Activated CD4-positive, alpha-beta T cell treated with anti-CD3 and anti-CD28 coated beads, Interleukin-2, amount 50 U/mL, for 4 hours (primary cell): ENCODE measurements around the gene CDH23.

Source experiments
- DNase-seq, 2 experiments: peaks; one replicate each; pipeline ENCODE4 v3.0.0-alpha.2; 2020

Gene CDH23

DNA sequence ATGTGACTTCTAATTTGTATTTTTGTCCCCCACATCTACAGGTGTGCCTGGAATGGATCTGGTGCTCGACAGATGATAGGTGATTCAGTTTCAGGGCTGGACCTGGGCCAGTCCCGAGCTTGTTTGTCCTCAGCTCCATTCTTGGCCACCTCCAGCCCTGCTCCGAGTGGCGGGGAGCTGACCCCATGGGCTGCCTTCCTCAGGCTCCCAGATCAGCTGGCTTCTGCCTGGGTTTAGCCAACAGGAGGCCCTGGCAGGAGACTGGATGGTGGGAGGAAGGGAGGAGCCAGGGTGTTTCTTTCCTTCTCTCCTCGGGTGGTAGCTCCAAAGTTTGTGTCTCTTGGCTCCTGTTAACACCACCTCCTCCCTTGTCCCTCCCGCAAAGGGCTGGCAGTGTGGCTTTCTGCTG lies 75.2 kb downstream of the CDH23 start:
- DNase-seq: no peak

GRCh38 chr10:71472466-71472865 lies 75.7 kb downstream of the CDH23 start:
- DNase-seq: no peak

- no peak for DNase-seq
Observed at GRCh38 chr10:71472912-71473311, 76.2 kb downstream of the CDH23 start.

- DNase-seq: no peak
Observed at GRCh38 chr10:71473671-71474599, 77.2 kb downstream of the CDH23 start.

DNA sequence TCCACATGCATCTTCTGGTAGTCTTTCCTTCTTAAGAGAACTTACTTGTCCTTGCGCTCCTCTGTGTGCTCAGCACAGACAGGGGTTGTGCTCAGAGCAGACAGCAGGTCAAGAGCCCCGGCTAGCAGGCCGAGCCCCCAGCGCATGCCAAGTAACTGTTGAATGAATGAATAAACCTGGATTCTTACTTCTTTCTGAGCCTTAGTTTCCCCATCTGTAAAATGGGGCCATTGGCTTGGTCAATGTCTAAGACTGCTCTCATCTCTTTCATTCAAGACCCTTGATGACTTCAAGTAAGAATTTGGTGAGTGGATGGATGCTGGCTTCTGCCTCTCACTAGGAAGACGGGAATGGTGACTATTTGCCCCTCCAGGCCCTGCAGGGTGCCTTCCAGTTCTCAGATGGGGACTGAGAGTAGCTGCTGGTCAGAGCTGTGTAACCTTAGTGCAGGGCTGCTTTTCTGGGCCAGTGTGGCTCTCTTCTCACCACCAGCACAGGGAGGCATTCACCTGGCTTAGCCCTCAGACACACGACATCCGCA lies 78.1 kb downstream of the CDH23 start:
- no peak for DNase-seq

DNA sequence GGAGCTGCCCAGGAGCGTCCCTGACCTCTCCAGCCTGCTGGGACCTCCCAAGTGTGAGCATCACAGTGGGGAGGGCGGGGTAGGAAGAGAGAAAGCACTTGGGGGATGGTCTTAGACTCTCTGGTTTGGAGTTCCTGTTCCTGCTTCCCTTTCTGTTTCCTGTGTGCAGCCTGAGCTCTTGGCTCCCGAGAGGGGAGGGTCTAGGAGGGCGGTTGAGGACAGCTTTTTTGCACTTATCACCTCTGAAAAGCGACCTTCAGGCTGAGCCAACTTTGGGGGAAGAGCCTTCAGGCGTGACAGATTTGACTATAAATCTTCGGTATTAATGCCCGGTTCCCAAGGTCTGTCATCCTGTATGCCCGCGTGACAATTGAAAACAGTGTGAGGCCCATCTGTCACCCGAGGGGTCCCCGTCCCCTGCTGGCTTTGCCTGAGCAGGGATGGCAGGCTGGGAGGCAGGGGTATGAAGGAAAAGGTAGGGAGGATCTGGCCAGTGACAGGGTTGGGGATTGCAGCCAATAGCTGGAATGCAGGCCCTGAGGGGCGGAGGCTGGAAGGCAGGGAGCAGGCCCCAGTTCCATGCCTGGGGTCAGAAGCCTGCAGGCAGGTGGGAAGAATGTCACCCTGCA lies 78.6 kb downstream of the CDH23 start:
- DNase-seq: no peak

DNA sequence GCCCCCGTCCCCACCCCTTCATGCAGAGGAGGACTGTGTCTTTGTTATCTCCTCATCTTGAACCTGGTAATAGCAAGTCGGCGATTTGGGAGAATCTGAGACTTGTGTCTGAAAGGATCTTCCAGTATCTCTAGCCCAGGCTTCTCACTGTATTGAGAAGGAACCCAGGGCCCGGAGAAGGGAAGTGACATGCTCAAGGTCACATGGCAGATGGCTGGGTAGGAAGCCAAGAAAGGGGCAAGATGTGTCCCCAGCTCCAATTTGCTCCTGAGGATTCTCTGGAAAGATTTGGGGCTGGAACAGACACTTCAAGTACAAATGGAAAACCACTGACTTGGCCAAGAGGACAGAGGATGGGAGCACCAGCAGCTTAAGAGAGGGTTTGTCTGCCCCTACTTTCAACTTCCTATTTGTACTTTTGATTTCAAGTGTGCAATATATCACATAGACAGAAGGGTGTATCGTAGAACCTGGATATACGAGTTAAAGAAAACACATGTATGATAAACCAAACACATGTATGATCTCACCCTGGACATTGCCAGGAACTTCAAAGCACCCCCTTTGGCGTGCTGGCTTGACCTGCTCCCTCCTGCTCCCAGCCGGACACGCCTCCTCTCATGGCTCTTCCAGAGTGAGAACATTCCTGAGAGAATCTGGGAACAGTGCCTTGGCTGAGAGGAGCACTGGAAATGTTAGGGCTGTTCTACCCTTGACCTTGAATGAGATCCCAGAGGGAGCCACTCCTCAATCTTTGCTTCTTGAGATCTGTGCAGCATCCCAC lies 79.7 kb downstream of the CDH23 start:
- DNase-seq: no peak

- no peak for DNase-seq
Observed at GRCh38 chr10:71478173-71478572, 81.5 kb downstream of the CDH23 start.

- DNase-seq: no peak
Observed at GRCh38 chr10:71478813-71479365, 82.2 kb downstream of the CDH23 start.

GRCh38 chr10:71479831-71480230 lies 83.1 kb downstream of the CDH23 start:
- no peak for DNase-seq

DNA sequence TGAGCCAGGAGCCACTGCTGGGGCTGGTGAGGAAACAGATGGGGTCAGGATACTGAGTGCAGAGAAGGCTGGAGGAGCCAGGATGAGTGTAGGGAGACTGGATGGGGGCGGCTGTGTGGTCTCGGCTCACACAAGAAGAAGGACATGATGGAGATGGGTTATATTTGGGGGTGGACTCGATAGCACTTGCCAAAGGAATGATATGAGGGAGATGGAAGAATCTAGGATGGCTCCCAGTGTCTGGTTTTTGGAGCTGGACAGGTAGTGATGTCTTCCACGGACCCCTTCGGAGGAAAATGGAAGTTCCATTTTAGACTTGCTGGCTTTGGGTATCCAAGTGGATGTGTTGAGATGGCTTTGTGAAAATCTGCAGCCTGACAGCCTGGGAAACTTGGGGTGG lies 83.9 kb downstream of the CDH23 start:
- DNase-seq: no peak

DNA sequence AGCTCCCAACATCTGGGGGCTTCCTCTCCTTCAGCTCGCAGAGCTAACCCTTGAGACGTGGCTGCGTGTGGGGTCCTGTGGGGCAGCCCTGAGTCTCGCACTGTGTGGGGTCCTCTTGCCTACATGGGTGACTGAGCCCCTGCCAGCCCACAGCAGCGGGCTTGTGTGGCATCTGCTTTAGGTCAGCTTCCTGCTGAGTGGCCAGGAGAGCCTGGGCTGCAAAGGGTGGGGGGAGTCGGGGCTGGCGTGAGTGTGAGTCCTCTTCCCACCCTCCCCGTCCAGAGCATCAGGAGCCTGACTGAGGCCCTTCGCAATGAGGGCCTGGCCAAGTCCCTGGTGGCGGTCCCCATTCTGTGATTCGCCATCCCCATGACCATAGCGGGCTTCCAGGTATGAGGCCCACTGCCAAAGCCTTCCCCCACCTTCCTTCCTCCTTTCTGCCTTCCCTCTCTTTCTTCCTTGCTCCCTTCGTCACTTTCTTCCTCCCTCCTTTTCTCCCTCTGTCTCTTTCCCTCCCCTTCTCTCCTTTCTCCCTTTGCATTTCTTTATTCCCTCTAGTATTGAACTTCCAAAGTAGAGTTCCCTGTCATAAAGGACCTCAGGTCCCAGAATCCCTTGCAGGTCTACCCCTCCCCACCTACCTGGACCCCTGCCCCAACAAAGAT lies 85.2 kb downstream of the CDH23 start:
- no peak for DNase-seq

- DNase-seq: no peak
Observed at GRCh38 chr10:71482620-71483019, 85.9 kb downstream of the CDH23 start.

GRCh38 chr10:71483135-71483534 lies 86.4 kb downstream of the CDH23 start:
- no peak for DNase-seq

- no peak for DNase-seq
Observed at GRCh38 chr10:71483885-71484751, 87.4 kb downstream of the CDH23 start.

DNA sequence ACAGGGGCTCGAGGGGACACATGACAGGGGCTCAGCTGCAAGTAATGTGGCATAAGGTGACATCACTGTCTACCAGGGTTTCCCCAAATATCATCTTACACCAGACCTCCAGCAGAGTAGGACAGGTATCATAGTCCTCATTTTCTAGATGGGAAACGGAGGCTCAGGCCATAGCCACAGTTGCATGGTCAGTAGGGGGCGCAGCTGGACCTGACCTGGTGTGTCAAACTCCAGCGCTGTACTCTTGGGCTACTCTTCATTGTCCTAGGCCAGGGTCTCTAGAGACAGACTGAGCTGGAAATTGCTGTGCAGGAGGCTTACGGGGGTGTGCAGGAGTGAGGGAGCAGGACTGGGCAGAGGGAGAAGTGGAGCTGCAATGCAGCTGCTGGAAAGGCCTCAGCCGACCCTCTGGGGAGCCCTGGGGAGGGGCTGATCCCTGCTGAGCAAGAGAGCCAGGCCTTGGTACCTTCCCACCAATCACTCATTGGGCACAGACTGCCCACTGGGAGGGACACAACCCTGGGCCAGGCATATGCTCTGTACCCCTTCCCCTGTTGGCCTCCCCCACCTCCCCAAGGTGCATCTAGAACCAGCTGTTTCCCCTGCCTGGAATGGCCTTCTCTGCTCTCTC lies 89.9 kb downstream of the CDH23 start:
- DNase-seq: peak; percentile 8

DNA sequence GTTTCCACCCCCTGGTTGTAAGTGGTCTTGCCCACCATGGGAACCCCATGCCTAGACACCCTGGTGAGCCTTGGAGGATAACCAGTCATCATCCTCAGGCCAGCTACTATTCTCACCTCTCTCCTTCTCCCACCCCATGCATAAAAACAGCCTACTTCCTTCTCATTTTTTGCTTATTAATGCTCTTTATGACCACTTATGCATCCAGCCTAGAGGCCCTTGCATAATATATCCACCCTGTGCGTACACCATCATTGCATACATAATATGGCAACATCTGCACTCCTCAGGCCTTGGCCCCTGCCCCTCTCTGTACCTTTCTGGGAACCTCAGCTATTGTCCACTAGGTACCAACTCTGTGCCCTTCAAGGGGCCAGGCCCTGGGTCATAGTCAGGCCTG lies 91.0 kb downstream of the CDH23 start:
- no peak for DNase-seq

GRCh38 chr10:71489077-71489476 lies 92.4 kb downstream of the CDH23 start:
- no peak for DNase-seq

DNA sequence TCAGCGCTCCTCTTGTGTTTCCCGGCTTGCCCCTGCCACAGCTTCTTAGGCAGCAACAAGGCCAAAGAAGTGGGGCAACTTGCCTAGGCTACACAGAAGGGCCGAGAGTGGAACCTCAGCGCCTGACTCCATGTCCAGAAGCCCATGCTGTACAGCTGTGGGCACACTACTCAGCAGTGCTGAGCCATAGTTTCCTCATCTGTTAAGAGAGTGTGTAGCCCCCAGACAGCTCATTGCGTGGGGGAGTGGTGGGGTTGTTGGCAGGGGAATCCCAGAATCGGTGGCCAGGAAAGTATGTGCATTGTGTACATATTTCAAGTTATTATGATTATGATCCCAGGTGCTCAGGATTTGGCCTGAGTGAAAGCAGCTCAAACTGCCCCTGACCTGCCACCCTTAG lies 96.2 kb downstream of the CDH23 start:
- no peak for DNase-seq

GRCh38 chr10:71493741-71494140 lies 97.0 kb downstream of the CDH23 start:
- DNase-seq: no peak

DNA sequence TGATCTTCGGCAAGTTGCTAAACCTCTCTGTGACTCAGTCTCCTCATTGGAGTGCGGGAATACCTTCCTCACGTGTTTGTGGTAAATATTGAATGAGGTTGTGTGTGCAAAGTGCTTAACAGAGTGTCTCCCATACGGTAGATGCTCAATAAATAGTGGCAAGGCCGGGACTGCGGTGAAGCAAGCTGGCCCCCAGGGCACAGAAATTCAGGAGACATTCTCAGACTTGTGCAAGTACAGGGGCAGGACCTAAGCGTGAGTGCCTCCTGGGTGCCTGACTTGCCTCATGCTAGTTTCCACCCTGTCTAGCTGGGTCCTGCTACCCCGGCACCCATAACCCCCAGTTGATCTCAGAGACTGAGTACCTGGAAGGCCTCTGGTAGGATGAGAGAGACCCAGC lies 97.8 kb downstream of the CDH23 start:
- no peak for DNase-seq
